ENCODE data around the gene NENF.

Gene NENF

DNA sequence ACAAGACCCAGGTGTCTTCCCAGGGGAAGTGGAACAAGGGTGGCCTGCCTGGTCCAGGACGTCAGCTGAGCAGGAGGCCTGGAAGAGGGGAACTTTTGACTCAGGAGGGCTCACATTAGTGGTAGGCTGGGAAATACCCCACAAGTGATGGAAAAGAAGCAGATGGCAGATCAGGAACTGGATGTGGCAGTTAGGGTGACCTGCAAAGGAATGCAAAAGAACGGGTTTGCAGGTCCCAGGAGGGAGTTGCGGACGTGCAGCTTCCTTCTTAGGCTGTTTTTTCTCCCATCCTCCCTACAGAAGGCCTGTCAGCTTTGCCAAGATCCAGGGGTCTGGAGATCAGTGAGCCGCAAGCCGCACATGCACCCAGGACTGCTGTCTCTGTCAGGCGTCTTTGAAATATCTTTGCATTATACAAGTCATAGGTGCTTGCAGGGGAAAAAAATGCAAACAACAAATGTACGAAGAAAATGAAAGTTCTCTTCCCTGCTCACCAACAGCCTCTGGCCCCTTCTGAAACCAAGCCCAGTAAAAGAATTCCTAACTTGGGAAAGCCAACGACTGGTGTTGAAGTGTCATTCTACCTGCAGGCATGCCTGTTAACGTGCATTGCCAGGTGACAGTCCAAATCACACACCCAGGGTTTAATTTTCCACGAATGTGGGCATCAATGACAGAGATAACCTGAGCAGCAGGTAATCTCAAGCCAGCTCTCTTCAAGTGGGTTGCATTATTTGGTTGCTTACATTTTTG, 34.4 kb downstream of the NENF start:
- ChIA-PET CTCF (interaction anchor here (0.6 to 1.2 kb wide), 4 partner anchors 10 to 283 kb away, joined by 3 to 4 read pairs (median 3); no protein-coding TSS in a partner anchor), POLR2A (no interaction called here)
- DNase-seq (ENCODE audit: extremely low spot score): no peak
- TF ChIP-seq SP1 (IDR thresholded peaks at IDR 0.05): no peak
- TF ChIP-seq FOXA1 (IDR thresholded peaks at IDR 0.05): no peak

GRCh38 chr1:212467843-212468482, 35.2 kb downstream of the NENF start:
- DNase-seq (ENCODE audit: extremely low spot score): no peak
- no peak for TF ChIP-seq NFRKB (IDR thresholded peaks at IDR 0.05)
- no peak for TF ChIP-seq LEF1 (IDR thresholded peaks at IDR 0.05; ENCODE audit: borderline replicate concordance)
- TF ChIP-seq SUZ12 (IDR thresholded peaks at IDR 0.05): no peak
- TF ChIP-seq ELF4 (IDR thresholded peaks at IDR 0.05): no peak
- no peak for TF ChIP-seq PKNOX1 (IDR thresholded peaks at IDR 0.05)
- no peak for TF ChIP-seq SP1 (IDR thresholded peaks at IDR 0.05)
- TF ChIP-seq BHLHE40 (IDR thresholded peaks at IDR 0.05; ENCODE audit: borderline replicate concordance): no peak
- TF ChIP-seq CTBP1 (IDR thresholded peaks at IDR 0.05; ENCODE audit: borderline replicate concordance): no peak
- no peak for TF ChIP-seq FOXM1 (IDR thresholded peaks at IDR 0.05; ENCODE audit: borderline replicate concordance)
- TF ChIP-seq TARDBP (IDR thresholded peaks at IDR 0.05): no peak
- no peak for TF ChIP-seq ARNT (IDR thresholded peaks at IDR 0.05)
- no peak for TF ChIP-seq ZNF384 (IDR thresholded peaks at IDR 0.05)
- TF ChIP-seq L3MBTL2 (conservative IDR thresholded peaks at IDR 0.05): no peak
- no peak for TF ChIP-seq FOXK2 (IDR thresholded peaks at IDR 0.05)
- no peak for TF ChIP-seq FOXA1 (IDR thresholded peaks at IDR 0.05)
- TF ChIP-seq HDGF (IDR thresholded peaks at IDR 0.05; ENCODE audit: borderline replicate concordance): no peak
- ChIA-PET POLR2A (interaction anchor here (0.7 kb wide), 1 partner anchor 217 kb away, joined by 3 read pairs; no protein-coding TSS in a partner anchor), CTCF (interaction anchor here (0.6 to 1.0 kb wide), 3 partner anchors 10 to 162 kb away, joined by 3 read pairs; no protein-coding TSS in a partner anchor)

DNA sequence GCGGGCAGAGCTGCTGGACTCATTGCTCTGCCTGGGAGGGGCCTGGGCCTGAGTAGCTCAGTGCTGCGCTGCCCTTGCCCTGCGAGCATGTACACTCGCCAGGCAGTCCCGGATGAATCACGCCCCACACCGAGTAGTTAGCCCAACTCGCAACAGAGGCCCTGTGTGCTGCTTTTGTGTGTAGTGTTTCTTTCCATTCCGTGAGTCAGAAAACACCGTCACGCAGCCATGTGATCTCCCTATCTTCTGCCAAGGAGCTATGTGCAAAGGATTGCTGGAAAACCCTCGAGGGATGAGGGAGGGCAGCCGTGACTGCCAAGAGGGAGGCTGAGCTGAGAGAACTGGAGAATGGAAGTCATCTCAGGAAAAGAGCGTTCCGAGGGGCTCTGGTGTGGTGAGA, 37.3 kb downstream of the NENF start:
- ChIA-PET CTCF (interaction anchor here (0.6 to 1.4 kb wide), 3 partner anchors 14 to 149 kb away, joined by 3 to 4 read pairs (median 3); no protein-coding TSS in a partner anchor), POLR2A (interaction anchor here (0.6 kb wide), 1 partner anchor 138 kb away, joined by 3 read pairs; the partner anchor contains the start of gene ATF3)
- TF ChIP-seq ZNF384 (IDR thresholded peaks at IDR 0.05) (no peak), LEF1 (IDR thresholded peaks at IDR 0.05; ENCODE audit: borderline replicate concordance) (no peak)
- no peak for DNase-seq (ENCODE audit: extremely low spot score)

DNA sequence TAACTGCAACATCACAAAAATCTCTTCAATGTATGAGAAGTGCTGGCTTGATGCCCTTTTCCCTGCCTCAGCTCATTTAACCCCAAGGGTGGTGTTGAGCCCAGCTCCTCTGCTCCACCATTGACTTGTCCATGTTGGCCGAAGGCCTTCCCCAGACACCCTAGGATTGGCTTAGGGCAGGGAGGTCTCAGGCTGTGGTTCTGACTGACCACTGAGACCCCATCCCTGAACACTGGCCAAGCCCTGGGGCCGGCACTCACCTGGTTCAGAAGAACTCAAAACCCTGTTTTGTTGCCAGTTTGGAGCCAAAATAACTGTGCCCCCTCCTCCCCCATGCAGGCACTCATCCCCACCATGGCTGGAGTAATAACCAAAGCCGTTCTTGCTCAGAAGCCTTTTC, 38.6 kb downstream of the NENF start:
- DNase-seq (ENCODE audit: extremely low spot score): no peak
- TF ChIP-seq FOXA1 (IDR thresholded peaks at IDR 0.05) (no peak), NFRKB (IDR thresholded peaks at IDR 0.05) (no peak), FOXM1 (IDR thresholded peaks at IDR 0.05; ENCODE audit: borderline replicate concordance) (no peak), ARNT (IDR thresholded peaks at IDR 0.05) (no peak), BHLHE40 (IDR thresholded peaks at IDR 0.05; ENCODE audit: borderline replicate concordance) (no peak)
- ChIA-PET CTCF (no interaction called here), POLR2A (no interaction called here)

DNA sequence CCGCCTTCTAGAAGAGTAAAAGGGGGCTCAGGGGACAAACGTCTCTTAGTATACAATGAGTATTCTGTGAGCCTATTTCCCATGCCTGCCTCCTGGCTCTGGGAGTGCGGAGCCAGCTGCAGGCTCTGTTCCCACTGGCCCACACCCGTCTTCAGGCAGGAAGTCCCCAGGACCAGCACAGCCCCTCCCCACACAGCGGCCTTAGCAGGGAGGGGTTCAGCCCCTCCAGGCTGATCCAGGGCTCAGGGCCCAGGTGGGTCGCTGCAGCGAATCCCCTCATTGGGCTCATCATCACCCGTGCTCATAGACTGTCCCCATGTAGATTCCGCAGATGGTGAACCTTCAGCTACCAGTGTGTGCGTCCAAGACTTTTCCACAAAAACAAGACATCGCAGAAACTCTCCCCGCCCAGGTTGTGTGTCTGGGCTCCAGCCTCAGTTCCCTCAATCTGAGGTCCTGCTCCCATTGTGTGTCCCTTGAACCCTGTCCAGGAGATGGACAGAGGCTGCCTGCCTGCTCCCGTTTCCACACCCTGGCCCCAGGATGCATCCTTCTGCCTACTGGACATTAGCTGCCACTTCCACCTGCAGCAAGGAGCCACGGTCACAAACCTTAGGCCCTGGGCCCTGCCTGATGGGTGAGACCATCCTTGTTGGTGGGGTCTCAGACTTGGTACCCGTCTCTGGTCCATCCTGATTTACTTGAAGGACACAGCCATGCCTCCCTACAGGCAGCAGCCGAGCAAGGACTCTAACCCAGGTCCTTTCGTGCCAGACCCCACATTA, 39.4 kb downstream of the NENF start:
- POLR2A ChIA-PET: interaction anchor here (1.9 kb wide), 1 partner anchor 137 kb away, joined by 6 read pairs; the partner anchor contains the start of gene ATF3

More for the DNA sequence above, 39.4 kb downstream of the NENF start:
- CTCF ChIA-PET: no interaction called here
- TF ChIP-seq ELF4 (IDR thresholded peaks at IDR 0.05) (no peak), ZNF384 (IDR thresholded peaks at IDR 0.05) (no peak), PKNOX1 (IDR thresholded peaks at IDR 0.05) (no peak), HDGF (IDR thresholded peaks at IDR 0.05; ENCODE audit: borderline replicate concordance) (no peak), CTBP1 (IDR thresholded peaks at IDR 0.05; ENCODE audit: borderline replicate concordance) (no peak), ARNT (IDR thresholded peaks at IDR 0.05) (no peak), FOXK2 (IDR thresholded peaks at IDR 0.05) (no peak), L3MBTL2 (conservative IDR thresholded peaks at IDR 0.05) (no peak), FOXA1 (IDR thresholded peaks at IDR 0.05) (no peak), NFRKB (IDR thresholded peaks at IDR 0.05) (no peak), SUZ12 (IDR thresholded peaks at IDR 0.05) (no peak), BHLHE40 (IDR thresholded peaks at IDR 0.05; ENCODE audit: borderline replicate concordance) (no peak), TARDBP (IDR thresholded peaks at IDR 0.05) (no peak), SP1 (IDR thresholded peaks at IDR 0.05) (no peak), FOXM1 (IDR thresholded peaks at IDR 0.05; ENCODE audit: borderline replicate concordance) (no peak), LEF1 (IDR thresholded peaks at IDR 0.05; ENCODE audit: borderline replicate concordance) (no peak)
- no peak for DNase-seq (ENCODE audit: extremely low spot score)

Data from HEK293T (cell line).